Left lung (tissue), 10 donors: Measurements from ENCODE around the gene KIAA1143. TPM values are rescaled to one million over a fixed set of nuclear protein-coding genes. Genes with fewer than 3 reads are reported as not detected.

Experiments
- ATAC-seq: fragments of 200-7000 bp; cut with Tn5 transposase; one replicate; pipeline ENCODE4 v1.9.1; 2020; ENCODE audit warnings: moderate library complexity
- DNase-seq, 4 donors: peaks; one replicate each; pipeline ENCODE4 v3.0.0-alpha.2; 2013 to 2020
- H3K27ac ChIP-seq, 2 donors: fragments of 200-600 bp; sonication (generic) in 1 of 2; one replicate each; pipeline versions ENCODE4 v1.5.0 to v1.8.0; 2020 to 2021
- H3K27me3 ChIP-seq, 2 donors: fragments of 200-600 bp; sonication (generic) in 1 of 2; one replicate each; pipeline versions ENCODE4 v1.5.0 to v1.8.0; 2020 to 2021
- H3K36me3 ChIP-seq, 2 donors: fragments of 200-600 bp; sonication (generic) in 1 of 2; one replicate each; pipeline versions ENCODE4 v1.5.0 to v1.8.0; 2020 to 2021
- H3K4me1 ChIP-seq, 2 donors: fragments of 200-600 bp; one replicate each; pipeline ENCODE4 v1.8.0; 2021
- H3K4me3 ChIP-seq, 2 donors: fragments of 200-600 bp; sonication (generic) in 1 of 2; one replicate each; pipeline versions ENCODE4 v1.5.0 to v1.8.0; 2020 to 2021; ENCODE audit warnings: mild to moderate bottlenecking in 1 of 2
- H3K9me3 ChIP-seq, 2 donors: fragments of 200-600 bp; sonication (generic) in 1 of 2; one replicate each; pipeline versions ENCODE4 v1.5.0 to v1.8.0; 2020 to 2021
- CTCF ChIP-seq, 2 donors: fragments of 200-600 bp; sonication (generic) in 1 of 2; IDR thresholded peaks; one replicate each; pipeline versions ENCODE4 v1.5.0 to v1.8.0; 2021; ENCODE audit warnings: antibody characterized with exemption in 2 of 2
- intact Hi-C, 2 donors: fragments of 100-400 bp; cut with DNase I; formaldehyde crosslinking; loops; one replicate each; pipeline versions ENCODE4 v1.11.2 to v1.14.2; 2022
- polyA plus RNA-seq, 6 donors: library from polyadenylated mRNA; unstranded; fragments of 120-200 nt; gene quantifications; one replicate each; pipeline ENCODE4 v1.2.1, GENCODE V29; 2013; ENCODE audit not compliant: insufficient read length in 6 of 6
- total RNA-seq, 2 donors: library from RNA; stranded (reverse); fragmentation: NEBNext Ultra II Directional; extraction: Animal tissue kit (Norgen Biotek cat#: 25700); gene quantifications; one replicate each; pipeline ENCODE4 v1.2.1, GENCODE V29; 2021
- donor health status: DM: no; HTN: yes; CAD: no.
- donor health status: DM: no; HTN: no; CAD: no.

KIAA1143 gene
- total and polyA plus RNA-seq, 8 donors = 20.4 to 60.7 (median 53.6) TPM

- Histone ChIP-seq H3K4me1 (peaks cover 4 to 18% of the 10 kb centered on the region in 2 donors), H3K4me3 (peak overlapping the region in 1 of 2 donors; percentile 69), H3K9me3 (peaks cover 0 to 20% of the 10 kb centered on the region in 2 donors), H3K27ac (no peak overlapping the region), H3K27me3 (no peaks in the 10 kb centered on the region), H3K36me3 (peaks cover 0 to 9% of the 10 kb centered on the region in 2 donors)
- DNase-seq (no peak), ATAC-seq (no peak)
- no peak for TF ChIP-seq CTCF (IDR thresholded peaks at IDR 0.05)
- intact Hi-C loops = no loop called here
These were observed 1.3 kb upstream of the KIAA1143 start for GRCh38 chr3:44762690-44763089.

- Histone ChIP-seq H3K4me3 (peak overlapping the region; percentile 69 to 82), H3K9me3 (peaks cover 0 to 24% of the 10 kb centered on the region in 2 donors), H3K4me1 (peaks cover 4 to 18% of the 10 kb centered on the region in 2 donors), H3K27me3 (no peaks in the 10 kb centered on the region), H3K36me3 (peaks cover 0 to 10% of the 10 kb centered on the region in 2 donors), H3K27ac (no peak overlapping the region)
- ATAC-seq (no peak), DNase-seq (no peak)
- intact Hi-C loops = no loop called here
- no peak for TF ChIP-seq CTCF (IDR thresholded peaks at IDR 0.05)
These were observed 805 bp upstream of the KIAA1143 start for GRCh38 chr3:44762170-44762677.

- no peak for TF ChIP-seq CTCF (IDR thresholded peaks at IDR 0.05)
- Histone ChIP-seq H3K36me3 (peaks cover 0 to 14% of the 10 kb centered on the region in 2 donors), H3K4me1 (peaks cover 4 to 18% of the 10 kb centered on the region in 2 donors), H3K9me3 (peaks cover 0 to 34% of the 10 kb centered on the region in 2 donors), H3K4me3 (peak overlapping the region; percentile 69 to 82), H3K27me3 (no peaks in the 10 kb centered on the region), H3K27ac (peak overlapping the region; percentile 65 to 82)
- intact Hi-C loops = no loop called here
- no peak for DNase-seq
- peak; percentile 20 for ATAC-seq
These were observed 357 bp downstream of the KIAA1143 start for GRCh38 chr3:44761101-44761423.

- TF ChIP-seq CTCF (IDR thresholded peaks at IDR 0.05) = no peak
- Histone ChIP-seq H3K9me3 (peaks cover 5 to 99% of the 10 kb centered on the region in 2 donors), H3K36me3 (peaks cover 0 to 54% of the 10 kb centered on the region in 2 donors)
These were observed 26.7 kb downstream of the KIAA1143 start for GRCh38 chr3:44734646-44735168.

GRCh38 chr3:44729384-44729910, 32.0 kb downstream of the KIAA1143 start, which contains the start of gene ZNF501:
Gene ZNF501, plus strand, starts transcription at chr3:44729635. Its CDS starts 4,787 bp downstream, at chr3:44734422.
- H3K4me1 ChIP-seq = peaks cover 0 to 10% of the 10 kb centered on the region in 2 donors
- H3K4me3 ChIP-seq = peak within 1 kb of the TSS; percentile 63 to 87
- ATAC-seq (peak; percentile 100), DNase-seq (peak; percentile 88 to 98 (median 94))
- H3K27ac ChIP-seq = peak within 1 kb of the TSS; percentile 33 to 65
- intact Hi-C loops = no loop called here
- TF ChIP-seq CTCF (IDR thresholded peaks at IDR 0.05) = no peak
- H3K36me3 ChIP-seq = peaks cover 0 to 36% of the 10 kb centered on the region in 2 donors
- peaks cover 6 to 92% of the 10 kb centered on the region in 2 donors for H3K9me3 ChIP-seq
- H3K27me3 ChIP-seq = no peaks in the 10 kb centered on the region

More at GRCh38 chr3:44734646-44735168, 26.7 kb downstream of the KIAA1143 start:
- DNase-seq = no peak
- Histone ChIP-seq H3K4me3 (no peak overlapping the region), H3K27ac (no peak overlapping the region), H3K4me1 (peaks cover 0 to 7% of the 10 kb centered on the region in 2 donors), H3K27me3 (no peaks in the 10 kb centered on the region)
- no peak for ATAC-seq
- intact Hi-C loops = no loop called here
